T1000 (cell line): ENCODE measurements around the gene SNCAIP.

Experiments used
- DNase-seq: peaks from one replicate; lab custom pipeline; 2025; ENCODE audit warnings: mixed read lengths; lab: John Stamatoyannopoulos, UW

The SNCAIP gene

GRCh38 chr5:122398016-122398415 lies 86.0 kb downstream of the SNCAIP start:
- DNase-seq, result no peak

DNA sequence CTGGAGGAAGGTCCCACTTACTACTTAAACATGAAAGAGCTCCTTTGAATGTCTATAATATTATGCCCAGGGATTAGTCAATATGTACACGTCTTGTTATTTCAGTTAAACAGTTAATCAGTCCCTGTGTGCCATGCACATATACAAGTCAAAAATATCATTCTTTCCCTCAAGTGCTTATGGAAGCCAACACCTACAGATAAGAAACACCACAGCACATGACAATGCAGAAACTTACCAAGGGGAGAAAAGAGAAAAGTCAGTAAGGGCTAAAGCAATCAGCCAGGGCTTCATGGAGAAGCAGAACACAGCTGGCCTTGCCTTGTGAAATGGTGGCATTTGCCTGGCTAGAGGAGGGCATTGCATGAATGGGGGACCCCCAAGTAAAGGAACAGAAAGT lies 88.3 kb downstream of the SNCAIP start:
- DNase-seq, result no peak

- no peak for DNase-seq
These were observed 88.9 kb downstream of the SNCAIP start for GRCh38 chr5:122400938-122401337.

DNA sequence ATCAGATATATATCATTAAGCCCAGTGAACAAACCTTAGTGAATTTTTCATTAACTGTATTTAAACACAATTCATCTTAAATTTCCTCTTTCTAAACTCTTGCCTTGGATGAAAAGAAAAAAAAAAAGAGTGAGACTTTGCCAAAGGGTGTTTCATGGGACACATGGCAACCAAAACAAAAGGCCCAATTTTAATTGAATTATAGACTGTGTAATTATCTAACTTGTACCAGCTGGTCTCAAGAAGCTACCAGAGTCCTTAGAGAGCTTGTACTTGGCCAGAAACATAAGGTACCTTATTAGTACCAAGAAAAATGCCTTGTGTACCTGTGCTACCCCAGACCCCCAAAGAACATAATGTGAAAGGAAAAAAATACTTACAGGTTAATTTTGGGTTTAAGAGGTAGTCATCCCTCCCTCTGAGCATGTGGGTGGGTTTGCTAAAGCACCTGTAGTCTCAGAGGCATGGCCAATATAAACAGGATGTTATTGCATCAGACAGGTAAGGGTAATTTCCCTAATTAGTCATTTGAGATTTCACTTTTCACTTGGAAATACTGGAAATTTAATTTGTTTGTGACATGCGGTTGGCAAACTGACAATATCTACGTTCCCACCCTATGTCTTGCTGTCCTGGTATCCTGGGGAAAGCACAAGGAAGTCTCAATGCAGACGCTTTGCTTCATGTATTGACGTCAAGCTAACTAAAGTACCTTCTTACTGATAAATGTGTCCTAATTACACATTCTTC lies 90.1 kb downstream of the SNCAIP start:
- no peak for DNase-seq

DNA sequence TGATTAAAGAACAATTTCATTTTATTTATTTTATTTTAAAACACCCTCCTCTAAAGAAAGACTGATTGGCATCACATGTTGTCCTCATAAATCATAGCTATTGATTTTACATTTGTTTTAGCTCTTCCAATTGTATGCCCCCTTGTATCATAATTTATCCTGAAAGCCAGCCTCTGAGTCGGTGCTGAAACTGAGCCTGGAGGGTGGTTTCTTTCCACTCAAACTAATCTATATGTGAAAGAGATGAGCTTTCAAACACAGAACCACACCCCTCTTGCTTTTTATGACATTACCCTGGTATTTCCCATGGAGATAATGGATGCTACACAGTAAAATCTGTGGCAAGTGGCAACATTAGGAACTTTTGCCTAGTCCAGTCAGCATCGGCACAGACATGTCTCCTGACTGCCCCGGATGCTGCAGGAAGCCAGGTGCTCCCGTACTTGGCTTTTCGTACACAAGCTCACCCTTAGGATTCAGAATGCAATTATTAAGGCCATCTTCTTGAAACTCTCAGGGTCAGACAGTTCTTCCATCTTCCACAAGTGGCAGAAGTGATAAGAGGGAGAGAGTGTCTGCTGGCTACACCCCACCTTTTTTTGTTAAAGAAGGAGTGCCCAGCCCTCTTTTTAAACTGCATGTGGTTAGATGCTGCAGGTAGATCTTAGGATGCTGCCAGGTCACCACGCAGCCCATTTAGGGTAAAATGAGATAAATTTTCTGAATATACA lies 91.1 kb downstream of the SNCAIP start:
- DNase-seq, result no peak

GRCh38 chr5:122404018-122404417 lies 92.0 kb downstream of the SNCAIP start:
- no peak for DNase-seq

DNA sequence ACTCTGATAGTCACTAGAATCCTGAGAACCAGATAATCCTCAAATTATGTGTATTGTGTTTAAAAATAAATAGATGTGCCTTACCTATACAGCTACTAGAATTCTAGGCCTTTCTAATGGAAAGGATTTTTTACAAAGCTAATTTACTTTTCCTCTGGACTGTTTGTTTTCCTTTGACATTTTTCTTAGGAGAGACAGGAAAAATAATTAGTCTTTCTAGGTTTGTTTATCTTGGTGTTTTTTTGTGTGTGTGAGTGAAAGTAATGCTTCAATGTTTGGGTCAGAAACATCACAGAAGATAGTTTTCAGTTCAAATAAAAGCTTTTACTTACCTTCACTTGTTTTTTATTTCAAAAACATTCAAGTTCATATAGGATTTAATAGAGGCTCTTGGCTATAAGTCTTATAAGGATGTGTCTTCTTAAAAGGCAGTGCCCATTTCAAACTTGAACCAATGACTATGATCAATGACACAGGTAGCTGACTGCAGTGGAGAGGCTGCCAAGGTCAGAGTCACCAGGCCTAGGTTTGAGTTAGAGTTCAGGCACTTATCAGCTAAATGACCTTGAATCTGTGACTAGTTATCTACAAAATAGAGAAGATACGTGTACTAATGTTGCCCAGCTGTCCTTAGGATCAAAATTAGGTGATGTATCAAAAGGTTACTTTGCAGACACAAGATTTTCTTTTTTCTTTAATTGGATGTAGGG lies 92.8 kb downstream of the SNCAIP start:
- DNase-seq, result no peak

- no peak for DNase-seq
These were observed 93.7 kb downstream of the SNCAIP start for GRCh38 chr5:122405751-122406150.

DNA sequence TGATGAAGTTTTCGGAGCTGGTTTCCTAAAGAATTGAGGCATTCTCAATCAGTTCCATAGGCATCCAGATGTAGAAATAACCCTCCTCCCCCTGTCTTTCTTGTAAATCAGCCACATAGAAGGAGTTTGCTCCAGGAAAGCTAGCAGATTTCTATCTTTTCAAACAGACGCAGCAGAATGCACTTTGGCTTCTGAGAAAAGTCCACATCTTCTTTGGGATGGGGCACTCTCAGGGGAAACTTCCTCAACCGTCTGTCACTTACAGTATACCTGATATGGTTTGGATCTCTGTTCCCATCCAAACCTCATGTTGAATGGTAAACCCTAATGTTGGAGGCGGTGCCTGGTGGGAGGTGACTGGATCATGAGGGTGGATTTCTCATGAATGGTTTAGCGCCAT lies 94.1 kb downstream of the SNCAIP start:
- DNase-seq, result no peak

DNA sequence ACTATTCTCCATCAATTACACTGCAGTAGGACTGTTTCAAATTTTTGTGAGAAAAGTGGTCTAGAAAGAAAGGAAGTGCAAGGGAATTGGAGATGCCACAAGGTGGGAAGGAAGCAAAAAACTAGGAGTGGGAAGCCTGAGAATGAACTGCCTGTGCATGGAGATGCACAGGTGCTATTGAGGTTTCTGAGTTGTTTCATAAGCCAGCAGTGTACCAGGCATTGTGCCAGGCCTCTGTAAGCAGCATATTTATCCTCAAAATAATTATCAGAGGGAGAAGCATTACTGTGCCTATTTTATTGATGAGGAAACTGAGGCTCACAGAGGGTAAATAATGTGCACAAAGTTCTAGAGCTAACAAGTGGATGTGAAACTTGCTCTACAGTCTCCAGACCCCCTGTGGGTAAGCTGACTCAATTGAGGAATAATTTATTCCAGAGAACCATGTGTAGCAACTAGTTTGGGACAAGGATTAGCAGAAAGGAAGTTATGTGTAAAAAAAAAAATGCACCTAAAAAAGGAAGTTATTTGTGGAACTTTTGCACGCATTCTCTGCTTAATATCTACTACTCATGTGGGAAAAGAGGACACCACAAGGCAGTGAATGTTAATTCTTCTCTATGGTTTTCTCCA lies 96.7 kb downstream of the SNCAIP start:
- no peak for DNase-seq

DNA sequence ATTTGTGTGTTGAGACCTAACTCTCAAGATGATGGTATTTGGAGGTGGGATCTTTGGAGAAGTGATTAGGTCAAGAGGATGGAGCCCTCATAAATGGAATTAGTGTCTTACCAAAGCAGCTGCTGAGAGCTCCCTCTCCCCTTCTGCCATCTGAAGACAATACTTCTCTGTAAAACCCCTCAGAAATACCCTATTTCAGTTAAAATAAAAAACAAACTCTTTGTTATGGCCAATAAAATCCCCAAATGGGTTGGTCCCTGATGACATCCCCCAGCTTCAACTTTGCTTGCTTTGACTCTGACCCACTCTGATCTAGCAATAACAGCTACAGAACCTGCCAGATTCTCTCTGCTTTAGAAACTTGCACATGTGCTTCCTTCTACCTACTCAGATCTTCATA lies 100.9 kb downstream of the SNCAIP start:
- no peak for DNase-seq

DNA sequence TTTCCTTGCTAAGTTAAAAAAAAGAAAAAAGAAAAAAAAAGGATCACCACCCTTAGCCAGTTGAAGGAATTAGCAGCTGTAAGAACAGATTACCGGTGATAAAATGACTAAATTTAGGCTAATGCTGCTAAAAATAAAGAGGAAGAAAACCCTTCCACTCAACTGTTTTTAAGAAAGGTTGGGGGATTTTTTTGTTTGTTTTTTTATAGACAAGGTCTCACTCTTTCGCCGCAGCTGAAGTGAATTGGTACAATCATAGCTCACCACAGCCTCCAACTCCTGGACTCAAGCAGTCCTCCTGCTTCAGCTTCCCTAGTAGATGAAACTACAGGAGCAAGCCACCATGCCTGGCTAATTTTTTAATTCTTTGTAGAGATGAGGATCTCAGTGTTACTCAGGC lies 101.7 kb downstream of the SNCAIP start:
- no peak for DNase-seq

- DNase-seq, result peak; percentile 10
These were observed 103.2 kb downstream of the SNCAIP start for GRCh38 chr5:122415030-122415800.

DNA sequence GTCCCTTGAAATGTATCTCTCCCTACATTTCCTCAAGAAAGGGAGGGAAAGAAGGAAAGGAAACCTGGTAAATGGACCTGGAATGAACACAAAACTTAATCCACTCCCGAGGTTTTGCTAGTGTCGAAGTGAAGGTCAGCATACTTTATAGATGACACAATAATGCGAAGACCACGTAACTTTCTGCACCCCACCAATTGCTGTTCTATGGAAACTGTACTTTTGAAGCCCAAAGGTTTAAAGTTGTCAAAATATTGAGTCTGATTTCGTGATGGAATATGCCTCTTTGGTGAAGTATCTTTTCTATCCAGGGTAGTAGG lies 103.7 kb downstream of the SNCAIP start:
- no peak for DNase-seq

DNA sequence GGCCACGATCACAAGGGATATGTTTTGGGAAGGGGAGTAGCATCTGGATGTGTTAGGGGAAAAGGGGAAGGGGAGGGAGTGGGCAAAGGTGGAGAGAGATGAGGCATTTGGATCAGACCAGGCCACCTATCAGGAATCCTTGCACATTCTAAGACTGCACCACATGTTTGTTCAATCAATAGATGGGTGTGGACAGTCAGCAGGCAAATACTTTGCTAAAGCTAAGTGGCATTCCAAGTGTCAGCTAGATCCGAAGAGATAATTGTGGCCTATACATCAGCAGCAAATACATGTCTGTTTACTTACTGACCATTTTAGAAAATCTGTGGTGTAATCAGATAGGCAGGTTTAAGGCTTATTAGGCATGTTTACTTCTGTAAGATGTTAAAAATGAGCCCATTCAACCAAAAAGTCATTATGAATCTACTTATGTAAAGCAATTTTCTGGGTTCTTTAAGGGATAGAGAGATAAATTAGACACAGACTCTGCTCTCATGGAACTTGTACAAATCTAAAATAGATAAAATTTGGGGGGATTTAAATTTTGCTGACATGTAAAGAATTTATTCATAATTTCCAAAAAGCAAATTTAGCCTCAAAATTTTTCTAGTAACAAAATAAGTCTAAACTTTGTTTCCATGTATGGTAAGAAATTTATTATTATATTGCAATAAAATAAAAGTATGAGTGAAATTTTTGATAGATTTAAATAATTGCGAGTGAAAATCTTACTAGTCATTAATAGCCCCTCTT lies 107.3 kb downstream of the SNCAIP start:
- no peak for DNase-seq

DNA sequence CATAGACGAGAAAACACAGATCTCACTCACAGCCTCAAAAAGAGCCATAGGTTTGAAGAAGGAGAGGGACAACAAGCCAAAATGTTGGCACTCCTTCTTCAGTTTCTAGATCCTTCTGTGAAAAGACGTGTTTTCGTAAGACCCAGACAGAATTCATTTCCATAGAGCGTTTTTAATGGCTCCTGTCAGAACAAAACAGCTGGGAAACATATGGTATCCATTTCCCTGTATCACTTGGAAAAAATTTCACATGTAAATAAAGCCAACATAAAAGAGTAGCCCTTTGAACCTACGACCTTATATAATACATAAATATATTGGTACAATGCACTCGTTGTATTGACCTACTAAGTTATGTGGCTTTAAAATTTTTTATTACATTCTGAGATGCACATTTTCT lies 108.1 kb downstream of the SNCAIP start:
- no peak for DNase-seq

GRCh38 chr5:122420537-122421236 lies 108.7 kb downstream of the SNCAIP start:
- no peak for DNase-seq

- DNase-seq, result no peak
These were observed 109.5 kb downstream of the SNCAIP start for GRCh38 chr5:122421374-122422079.

DNA sequence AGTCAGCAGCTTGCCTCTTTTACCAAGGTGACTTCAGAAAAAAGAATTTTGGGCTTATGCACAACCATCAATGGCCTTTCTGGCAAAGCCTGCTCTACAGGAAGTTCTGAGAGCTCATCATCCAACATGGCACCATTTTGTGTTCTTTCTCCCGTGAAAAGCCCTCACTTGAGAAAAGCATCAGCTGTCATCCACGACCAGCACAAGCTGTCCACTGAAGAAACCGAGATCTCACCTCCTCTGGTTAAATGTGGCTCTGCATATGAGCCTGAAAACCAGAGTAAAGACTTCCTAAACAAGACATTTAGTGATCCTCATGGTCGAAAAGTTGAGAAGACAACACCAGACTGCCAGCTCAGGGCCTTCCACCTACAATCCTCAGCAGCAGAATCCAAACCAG lies 111.2 kb downstream of the SNCAIP start:
- DNase-seq, result no peak

GRCh38 chr5:122424132-122424531 lies 112.1 kb downstream of the SNCAIP start:
- no peak for DNase-seq
